IPS-18a (cell line): Measurements from ENCODE around the gene ABHD6.
A peak's percentile ranks its signal among the peaks of the same experiment; 100 is the strongest.
"Not testable (repeated sequence)": the region's sequence is repeated elsewhere in the genome, so short reads cannot be mapped to it uniquely, and the experiment has no call there.

Experiments
- H3K27ac ChIP-seq: one replicate; pipeline ENCODE4 v1.5.1; 2013; ENCODE audit warnings: low read length
- H3K27me3 ChIP-seq: one replicate; pipeline ENCODE4 v1.6.1; 2013; ENCODE audit warnings: mild to moderate bottlenecking, low read length; ENCODE audit not compliant: control insufficient read depth, insufficient read depth
- H3K36me3 ChIP-seq: one replicate; pipeline ENCODE4 v1.6.1; 2013; ENCODE audit warnings: low read depth, low read length; ENCODE audit not compliant: control insufficient read depth
- H3K4me1 ChIP-seq: one replicate; pipeline ENCODE4 v1.6.1; 2013; ENCODE audit warnings: low read depth, low read length; ENCODE audit not compliant: control insufficient read depth
- H3K4me3 ChIP-seq: one replicate; pipeline ENCODE4 v1.5.1; 2013; ENCODE audit warnings: low read length
- H3K9ac ChIP-seq: one replicate; pipeline ENCODE4 v1.6.1; 2013; ENCODE audit warnings: mild to moderate bottlenecking, low read length, moderate library complexity
- H3K9me3 ChIP-seq: one replicate; pipeline ENCODE4 v1.6.1; 2013; ENCODE audit warnings: low read depth, low read length; ENCODE audit not compliant: control insufficient read depth

The ABHD6 gene

DNA sequence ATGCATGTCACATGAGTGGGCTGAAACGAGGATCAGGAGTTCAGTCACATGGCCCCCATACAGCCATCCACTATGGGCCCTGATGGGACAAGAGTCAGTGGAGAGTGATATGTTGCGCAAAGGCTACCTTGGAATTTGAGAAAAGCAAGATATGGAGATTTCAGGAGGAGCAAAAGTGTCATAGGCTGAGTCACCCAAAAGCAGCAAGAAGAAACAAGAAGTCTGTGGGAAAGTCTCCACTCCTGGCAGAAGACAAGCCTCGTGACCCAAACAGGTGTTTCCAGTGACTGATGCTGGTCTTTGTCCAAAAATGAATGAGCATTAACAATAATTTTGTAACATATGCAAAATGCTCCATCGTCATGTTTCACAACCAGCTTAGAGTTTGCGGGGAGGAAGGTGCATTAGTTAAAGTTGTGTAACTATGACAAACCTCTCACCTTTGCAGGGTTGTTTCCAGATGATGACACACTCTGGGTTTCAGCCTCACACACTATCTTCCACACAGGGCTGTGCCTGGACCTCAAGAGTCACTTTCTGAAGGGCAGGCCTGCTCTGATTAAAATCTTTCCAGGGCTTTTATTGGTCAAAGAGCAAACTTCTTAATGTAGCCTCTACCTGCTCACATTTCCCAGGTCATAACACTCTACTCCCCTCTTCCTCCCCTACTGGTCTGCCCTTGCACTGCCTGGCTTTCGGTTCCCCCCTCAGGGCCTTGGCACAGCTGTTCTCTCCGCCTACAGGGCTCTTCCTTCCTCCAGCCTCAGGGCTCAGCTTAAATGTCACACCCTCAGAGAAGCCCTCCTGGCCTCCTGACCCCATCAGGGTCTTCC is 22.9 kb upstream of the ABHD6 start:
- Histone ChIP-seq H3K4me1 (no peaks in the 10 kb centered on the region), H3K27ac (no peak overlapping the region), H3K27me3 (no peaks in the 10 kb centered on the region), H3K4me3 (no peak overlapping the region), H3K9me3 (no peaks in the 10 kb centered on the region), H3K36me3 (no peaks in the 10 kb centered on the region), H3K9ac (no peak overlapping the region)

- H3K27me3 ChIP-seq = no peaks in the 10 kb centered on the region
- no peaks in the 10 kb centered on the region for H3K9me3 ChIP-seq
- H3K9ac ChIP-seq = no peak overlapping the region
- H3K4me1 ChIP-seq = no peaks in the 10 kb centered on the region
- H3K4me3 ChIP-seq = no peak overlapping the region
- H3K36me3 ChIP-seq = no peaks in the 10 kb centered on the region
- no peak overlapping the region for H3K27ac ChIP-seq
These were observed 22.1 kb upstream of the ABHD6 start for GRCh38 chr3:58215317-58216025.

DNA sequence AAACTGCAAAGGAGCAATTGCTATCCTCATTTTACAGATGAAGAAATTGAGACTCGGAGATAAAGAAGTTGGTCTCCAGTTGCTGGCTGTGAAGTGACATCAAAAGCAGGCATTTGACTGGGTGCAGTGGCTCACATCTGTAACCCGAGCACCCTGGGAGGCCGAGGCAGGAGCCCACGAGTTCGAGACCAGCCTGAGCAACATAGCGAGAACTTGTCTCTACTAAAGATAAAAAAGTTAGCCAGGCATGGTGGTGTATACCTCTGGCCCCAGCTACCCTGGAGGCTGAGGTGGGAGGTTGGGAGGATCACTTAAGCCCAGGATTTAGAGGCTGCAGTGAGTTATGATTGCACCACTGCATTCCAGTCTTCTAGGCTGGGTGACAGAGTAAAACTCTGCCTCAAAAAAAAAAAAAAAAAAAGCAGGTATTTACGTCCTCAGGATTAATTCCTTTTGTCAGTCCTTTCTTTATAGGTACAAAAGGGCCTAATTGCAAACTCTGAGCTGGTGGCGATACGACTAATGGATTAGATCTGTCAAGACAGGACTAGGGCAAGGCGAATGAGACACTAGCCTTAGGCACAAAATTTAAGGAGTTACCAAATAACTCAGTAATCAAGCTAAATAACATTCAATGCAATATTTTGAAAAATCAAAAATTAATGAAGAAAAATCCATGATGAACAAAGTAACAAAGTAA is 20.9 kb upstream of the ABHD6 start:
- H3K9me3 ChIP-seq = no peaks in the 10 kb centered on the region
- no peaks in the 10 kb centered on the region for H3K36me3 ChIP-seq
- no peak overlapping the region for H3K27ac ChIP-seq
- H3K4me1 ChIP-seq = no peaks in the 10 kb centered on the region
- no peaks in the 10 kb centered on the region for H3K27me3 ChIP-seq
- no peak overlapping the region for H3K4me3 ChIP-seq
- H3K9ac ChIP-seq = no peak overlapping the region

- Histone ChIP-seq H3K27ac (no peak overlapping the region), H3K9me3 (no peaks in the 10 kb centered on the region), H3K9ac (no peak overlapping the region), H3K4me1 (no peaks in the 10 kb centered on the region), H3K36me3 (no peaks in the 10 kb centered on the region), H3K4me3 (peak overlapping the region; percentile 34), H3K27me3 (no peaks in the 10 kb centered on the region)
These were observed 20.3 kb upstream of the ABHD6 start for GRCh38 chr3:58217209-58217811.

DNA sequence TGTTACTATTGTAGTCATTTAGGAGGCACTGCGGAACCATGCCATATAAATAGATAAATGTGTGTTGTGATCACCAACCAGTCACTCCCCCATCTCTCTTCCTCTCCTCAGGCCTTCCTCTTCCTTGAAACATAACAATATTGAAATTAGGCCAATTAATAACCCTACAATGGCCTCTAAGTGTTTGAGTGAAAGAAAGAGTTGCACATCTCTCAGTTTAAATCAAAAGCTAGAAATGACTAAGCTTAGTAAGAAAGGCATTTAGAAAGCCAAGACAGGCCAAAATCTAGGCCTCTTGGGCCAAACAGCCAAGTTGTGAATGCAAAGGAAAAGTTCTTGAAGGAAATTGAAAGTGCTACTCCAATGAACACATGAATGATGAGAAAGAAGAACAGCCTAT is 18.7 kb upstream of the ABHD6 start:
- H3K27ac ChIP-seq = no peak overlapping the region

GRCh38 chr3:58222161-58222724 is 15.3 kb upstream of the ABHD6 start:
- Histone ChIP-seq H3K27me3 (no peaks in the 10 kb centered on the region), H3K27ac (no peak overlapping the region), H3K9me3 (no peaks in the 10 kb centered on the region), H3K4me1 (no peaks in the 10 kb centered on the region), H3K4me3 (no peak overlapping the region), H3K36me3 (no peaks in the 10 kb centered on the region), H3K9ac (no peak overlapping the region)

More for the DNA sequence above, 18.7 kb upstream of the ABHD6 start:
- no peaks in the 10 kb centered on the region for H3K9me3 ChIP-seq
- no peaks in the 10 kb centered on the region for H3K36me3 ChIP-seq
- H3K4me1 ChIP-seq = no peaks in the 10 kb centered on the region
- no peak overlapping the region for H3K4me3 ChIP-seq
- no peak overlapping the region for H3K9ac ChIP-seq
- H3K27me3 ChIP-seq = no peaks in the 10 kb centered on the region

GRCh38 chr3:58223855-58224254 is 13.7 kb upstream of the ABHD6 start:
- no peak overlapping the region for H3K9ac ChIP-seq
- no peak overlapping the region for H3K27ac ChIP-seq
- H3K9me3 ChIP-seq = no peaks in the 10 kb centered on the region
- H3K4me3 ChIP-seq = no peak overlapping the region
- no peaks in the 10 kb centered on the region for H3K27me3 ChIP-seq
- no peaks in the 10 kb centered on the region for H3K36me3 ChIP-seq
- no peaks in the 10 kb centered on the region for H3K4me1 ChIP-seq

- H3K27ac ChIP-seq, H3K4me3 ChIP-seq, H3K9ac ChIP-seq, H3K27me3 ChIP-seq, H3K9me3 ChIP-seq, H3K4me1 ChIP-seq, H3K36me3 ChIP-seq: not testable (repeated sequence)
These were observed 9.7 kb upstream of the ABHD6 start for GRCh38 chr3:58227933-58228332.

DNA sequence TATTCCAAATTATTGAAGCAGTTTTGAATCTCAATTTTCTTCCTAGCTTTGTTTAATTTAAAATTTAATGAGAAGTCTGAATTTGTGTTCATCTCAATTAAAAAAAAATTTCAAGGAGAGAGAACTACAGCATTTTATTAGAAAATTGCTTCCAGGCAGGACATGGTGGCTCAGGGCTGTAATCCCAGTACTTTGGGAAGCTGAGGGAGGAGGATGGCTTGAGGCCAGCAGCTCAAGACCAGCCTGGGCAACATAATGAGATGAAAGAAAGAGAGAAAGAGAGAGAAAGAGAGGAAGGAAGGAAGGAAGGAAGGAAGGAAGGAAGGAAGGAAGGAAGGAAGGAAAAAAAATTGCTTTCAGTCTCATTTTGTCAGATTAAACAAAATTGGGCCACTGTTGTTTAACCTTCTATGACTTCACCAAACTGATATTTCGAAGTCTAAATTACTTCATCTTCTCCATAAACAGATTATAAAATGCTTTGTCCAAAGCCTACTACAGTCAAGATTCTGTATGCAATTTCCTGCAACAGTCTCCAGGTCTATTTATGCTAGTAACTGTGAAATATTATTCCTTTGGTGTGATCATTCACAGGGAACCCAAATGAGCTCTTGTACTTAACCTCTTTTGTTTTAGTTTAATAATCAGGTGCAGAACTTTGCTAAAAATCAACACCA is 6.6 kb upstream of the ABHD6 start:
- no peak overlapping the region for H3K4me3 ChIP-seq
- no peaks in the 10 kb centered on the region for H3K4me1 ChIP-seq
- H3K9ac ChIP-seq = no peak overlapping the region
- H3K27ac ChIP-seq = no peak overlapping the region
- H3K9me3 ChIP-seq = no peaks in the 10 kb centered on the region
- H3K36me3 ChIP-seq = no peaks in the 10 kb centered on the region
- peaks cover 11% of the 10 kb centered on the region for H3K27me3 ChIP-seq

- Histone ChIP-seq H3K9ac (no peak overlapping the region), H3K36me3 (no peaks in the 10 kb centered on the region), H3K27ac (no peak overlapping the region), H3K4me1 (peaks cover 2% of the 10 kb centered on the region), H3K4me3 (no peak overlapping the region), H3K27me3 (peaks cover 18% of the 10 kb centered on the region), H3K9me3 (no peaks in the 10 kb centered on the region)
These were observed 5.9 kb upstream of the ABHD6 start for GRCh38 chr3:58231666-58232065.

DNA sequence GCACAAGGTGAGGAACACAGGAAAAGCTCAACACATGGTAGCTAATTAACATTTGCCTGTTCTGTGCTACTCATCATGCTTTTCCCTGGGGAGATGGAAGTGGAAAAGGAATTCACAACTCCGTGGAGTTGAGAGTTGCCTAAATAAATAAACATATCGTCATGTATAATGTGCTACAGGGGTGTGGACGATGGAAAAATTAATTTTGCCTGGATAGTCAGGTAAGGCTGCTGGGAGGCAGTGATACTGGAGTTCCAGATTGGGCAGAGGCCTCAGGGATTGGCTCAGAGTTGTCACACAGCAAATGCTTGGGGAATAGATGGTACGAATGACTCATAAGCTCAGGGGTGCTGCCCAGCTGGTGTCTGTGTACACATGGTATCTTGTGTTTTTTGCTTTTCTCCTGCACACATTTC is 3.1 kb upstream of the ABHD6 start:
- Histone ChIP-seq H3K27ac (no peak overlapping the region), H3K27me3 (peaks cover 38% of the 10 kb centered on the region), H3K36me3 (no peaks in the 10 kb centered on the region), H3K9ac (no peak overlapping the region), H3K9me3 (no peaks in the 10 kb centered on the region), H3K4me3 (no peak overlapping the region), H3K4me1 (peaks cover 3% of the 10 kb centered on the region)
